OCI-LY3 (cell line): ENCODE results near the gene CHST8.

ENCODE experiments used
- H2AFZ ChIP-seq: fragments of 200-600, 300-600 bp; shearing (Covaris generic); 2 replicates; pipeline ENCODE4 v1.6.0; 2014; ENCODE audit warnings: antibody characterized with exemption, low read depth, low read length
- H3K27ac ChIP-seq: fragments of 200-600, 300-600 bp; sonication (generic); 2 replicates; pipeline ENCODE4 v1.5.1; 2014; ENCODE audit warnings: mild to moderate bottlenecking, low read length, moderate library complexity, mixed read lengths
- H3K27me3 ChIP-seq: fragments of 200-600, 300-600 bp; sonication (generic); 2 replicates; pipeline ENCODE4 v1.6.1; 2014; ENCODE audit warnings: low read depth, low read length, mixed read lengths
- H3K36me3 ChIP-seq: fragments of 200-600, 300-600 bp; sonication (generic); replicated peaks from 2 replicates; pipeline ENCODE3; 2014; ENCODE audit warnings: low read depth, low read length, mixed read lengths
- H3K4me1 ChIP-seq: fragments of 300-600, 200-600 bp; sonication (generic); 2 replicates; pipeline ENCODE4 v1.6.1; 2014; ENCODE audit warnings: low read length, mixed read lengths
- H3K4me2 ChIP-seq: fragments of 200-600, 300-600 bp; sonication (generic); 2 replicates; pipeline ENCODE4 v1.6.1; 2014; ENCODE audit warnings: low read length, mixed read lengths
- H3K4me3 ChIP-seq: fragments of 300-600, 200-600 bp; sonication (generic); 2 replicates; pipeline ENCODE4 v1.5.1; 2014; ENCODE audit warnings: antibody characterized with exemption, mild to moderate bottlenecking, low read length, moderate library complexity
- H3K79me2 ChIP-seq: fragments of 300-600, 200-600 bp; shearing (Covaris generic); 2 replicates; pipeline ENCODE4 v1.6.1; 2014; ENCODE audit warnings: mild to moderate bottlenecking, low read length, mixed read lengths
- H3K9ac ChIP-seq: fragments of 300-600, 200-600 bp; shearing (Covaris generic); 2 replicates; pipeline ENCODE4 v1.6.0; 2014; ENCODE audit warnings: mild to moderate bottlenecking, low read length, moderate library complexity
- H3K9me3 ChIP-seq: fragments of 200-600, 300-600 bp; shearing (Covaris generic); 2 replicates; pipeline ENCODE4 v1.6.1; 2014; ENCODE audit warnings: low read length, mixed read lengths; ENCODE audit not compliant: insufficient read depth
- H4K20me1 ChIP-seq: fragments of 200-600, 300-600 bp; sonication (generic); 2 replicates; pipeline ENCODE4 v1.6.1; 2016; ENCODE audit warnings: low read length, mixed read lengths; ENCODE audit not compliant: insufficient read depth
- CTCF ChIP-seq: fragments of 200-600, 300-600 bp; sonication (generic); IDR thresholded peaks from 2 replicates; pipeline ENCODE4 v1.5.1; 2014; ENCODE audit warnings: antibody characterized with exemption, low read length, low read depth
- EZH2phosphoT487 ChIP-seq: fragments of 200-600 bp; shearing (Covaris generic); IDR thresholded peaks from 2 replicates; pipeline ENCODE4 v1.6.1; 2018; ENCODE audit warnings: antibody characterized with exemption, mixed run types, low read depth

Gene CHST8

GRCh38 chr19:33689138-33689746 is 67.5 kb downstream of the CHST8 start:
- no peak overlapping the region for H2AFZ ChIP-seq
- H3K36me3 ChIP-seq = no peaks in the 10 kb centered on the region
- no peak overlapping the region for H3K27ac ChIP-seq
- H3K4me3 ChIP-seq = no peak overlapping the region
- no peaks in the 10 kb centered on the region for H4K20me1 ChIP-seq
- TF ChIP-seq CTCF (no peak), EZH2phosphoT487 (no peak)
- no peaks in the 10 kb centered on the region for H3K4me1 ChIP-seq
- H3K79me2 ChIP-seq = no peaks in the 10 kb centered on the region
- H3K27me3 ChIP-seq = 0 out of 2 replicates have a peak, but pooled peaks cover 5% of the 10 kb centered on the region
- no peaks in the 10 kb centered on the region for H3K9me3 ChIP-seq
- no peak overlapping the region for H3K9ac ChIP-seq
- H3K4me2 ChIP-seq = no peak overlapping the region

- H4K20me1 ChIP-seq = no peaks in the 10 kb centered on the region
- H3K36me3 ChIP-seq = no peaks in the 10 kb centered on the region
- no peak overlapping the region for H3K9ac ChIP-seq
- TF ChIP-seq CTCF = no peak
- TF ChIP-seq EZH2phosphoT487 = no peak
- H2AFZ ChIP-seq = no peak overlapping the region
- no peaks in the 10 kb centered on the region for H3K9me3 ChIP-seq
- 0 out of 2 replicates have a peak, but pooled peaks cover 5% of the 10 kb centered on the region for H3K27me3 ChIP-seq
- H3K79me2 ChIP-seq = no peaks in the 10 kb centered on the region
- no peak overlapping the region for H3K4me2 ChIP-seq
- no peaks in the 10 kb centered on the region for H3K4me1 ChIP-seq
- no peak overlapping the region for H3K27ac ChIP-seq
- H3K4me3 ChIP-seq = no peak overlapping the region
Observed at GRCh38 chr19:33689868-33690267, 68.1 kb downstream of the CHST8 start.

- no peaks in the 10 kb centered on the region for H3K9me3 ChIP-seq
- H3K4me2 ChIP-seq = no peak overlapping the region
- TF ChIP-seq CTCF (no peak), EZH2phosphoT487 (no peak)
- H4K20me1 ChIP-seq = no peaks in the 10 kb centered on the region
- no peak overlapping the region for H2AFZ ChIP-seq
- no peak overlapping the region for H3K9ac ChIP-seq
- no peaks in the 10 kb centered on the region for H3K79me2 ChIP-seq
- H3K27ac ChIP-seq = no peak overlapping the region
- no peaks in the 10 kb centered on the region for H3K4me1 ChIP-seq
- H3K4me3 ChIP-seq = no peak overlapping the region
- no peaks in the 10 kb centered on the region for H3K36me3 ChIP-seq
- 0 out of 2 replicates have a peak, but pooled peaks cover 5% of the 10 kb centered on the region for H3K27me3 ChIP-seq
Observed at GRCh38 chr19:33690378-33691029, 68.8 kb downstream of the CHST8 start.

- H3K79me2 ChIP-seq = no peaks in the 10 kb centered on the region
- no peaks in the 10 kb centered on the region for H3K4me1 ChIP-seq
- no peak overlapping the region for H2AFZ ChIP-seq
- no peak overlapping the region for H3K27ac ChIP-seq
- no peaks in the 10 kb centered on the region for H4K20me1 ChIP-seq
- H3K4me2 ChIP-seq = no peak overlapping the region
- no peaks in the 10 kb centered on the region for H3K9me3 ChIP-seq
- no peak overlapping the region for H3K9ac ChIP-seq
- H3K4me3 ChIP-seq = no peak overlapping the region
- no peak for TF ChIP-seq CTCF
- TF ChIP-seq EZH2phosphoT487 = no peak
- H3K27me3 ChIP-seq = 0 out of 2 replicates have a peak, but pooled peaks cover 5% of the 10 kb centered on the region
- H3K36me3 ChIP-seq = no peaks in the 10 kb centered on the region
Observed at GRCh38 chr19:33691030-33691427, 69.3 kb downstream of the CHST8 start.
